Right lung (tissue), 5 donors: ENCODE results near the gene L2HGDH. TPM values are rescaled to one million over a fixed set of nuclear protein-coding genes. Genes with fewer than 3 reads are reported as not detected.

Experiments
- DNase-seq, 2 donors: peaks; one replicate each; pipeline ENCODE4 v3.0.0-alpha.2; 2013
- polyA plus RNA-seq, 5 donors: library from polyadenylated mRNA; unstranded; fragments of 120-200 nt; gene quantifications; one replicate each; pipeline versions ENCODE4 v1.2.1 to v1.2.3, GENCODE V29; 2013; ENCODE audit warnings: inconsistent platforms in 1 of 5, low replicate concordance in 1 of 5; ENCODE audit not compliant: insufficient read length in 5 of 5, insufficient read depth in 1 of 5

Gene L2HGDH
- polyA plus RNA-seq, 5 donors: 4.2 to 7.0 (median 5.8) TPM

DNA sequence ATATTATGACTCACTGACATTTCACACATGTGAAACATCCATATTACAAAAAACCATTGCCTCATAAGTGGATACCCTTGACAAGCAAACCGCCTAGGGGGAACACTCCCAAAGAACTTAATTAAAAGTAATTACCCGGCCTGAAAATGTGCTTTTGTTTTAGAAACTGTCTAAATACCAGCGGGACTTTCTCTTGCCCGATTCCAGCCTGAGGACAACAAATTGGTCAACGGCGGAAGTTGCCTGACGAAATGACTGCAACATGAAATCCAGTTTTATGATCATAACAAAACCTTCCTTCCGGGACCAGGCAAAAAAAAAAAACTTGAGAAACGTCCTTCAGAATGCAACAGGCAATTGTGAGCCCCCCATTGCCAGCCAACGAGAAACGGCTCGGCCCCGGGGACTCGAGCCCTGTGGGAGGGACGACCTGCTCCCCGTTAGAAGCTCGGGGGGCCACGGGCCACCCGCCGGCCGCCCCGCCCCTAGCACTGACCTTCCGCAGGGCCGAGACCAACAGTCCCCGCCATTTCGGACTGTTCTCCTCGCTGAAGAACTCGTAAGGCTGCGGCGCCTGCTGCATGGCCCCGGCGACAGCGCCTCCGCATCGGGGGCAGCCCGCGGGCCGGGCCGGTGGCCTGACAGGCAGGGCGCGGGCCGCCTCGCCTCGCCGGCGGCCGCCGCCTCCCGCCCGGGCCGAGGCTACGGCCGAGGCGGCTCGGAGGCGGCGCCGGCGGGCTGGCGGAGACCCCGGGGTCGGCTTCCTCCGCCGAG is 81.1 kb downstream of the L2HGDH start:
- DNase-seq: peak; percentile 68 to 71

DNA sequence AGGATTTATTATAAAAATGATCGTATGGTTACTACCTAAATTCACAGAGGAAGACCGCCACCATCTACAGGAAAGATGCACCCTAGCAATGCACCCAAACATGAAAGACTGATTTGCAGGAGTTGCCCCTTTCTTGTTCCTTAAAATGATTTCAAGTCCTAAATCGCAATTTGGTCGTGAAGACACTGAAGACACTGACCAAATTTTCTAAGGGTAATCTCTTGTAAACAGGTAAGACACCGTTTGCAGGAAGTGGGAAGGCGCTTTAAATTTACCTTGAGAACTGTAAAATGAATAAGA is 81.7 kb downstream of the L2HGDH start:
- DNase-seq: no peak

GRCh38 chr14:50229681-50230080 is 82.3 kb downstream of the L2HGDH start:
- DNase-seq: no peak

DNA sequence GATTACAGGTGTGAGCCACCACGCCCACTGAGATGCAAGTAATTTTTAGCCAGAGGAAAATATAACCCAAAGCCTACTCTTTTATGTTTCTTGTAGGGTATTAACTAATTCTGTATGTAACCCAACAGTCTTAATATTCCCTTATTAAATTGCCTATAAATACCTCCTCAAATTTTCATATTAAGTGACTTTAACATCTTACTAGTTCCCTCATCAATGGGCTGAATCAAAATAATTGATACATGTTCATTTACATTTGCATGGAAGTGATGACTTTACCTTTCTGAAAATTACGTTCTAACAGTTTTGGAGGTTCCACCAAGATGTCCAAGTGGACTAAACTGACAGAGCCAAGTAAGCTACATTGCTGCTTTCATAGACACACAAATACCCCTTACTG is 83.7 kb downstream of the L2HGDH start:
- DNase-seq: no peak

GRCh38 chr14:50225974-50226297 is 86.1 kb downstream of the L2HGDH start:
- no peak for DNase-seq

DNA sequence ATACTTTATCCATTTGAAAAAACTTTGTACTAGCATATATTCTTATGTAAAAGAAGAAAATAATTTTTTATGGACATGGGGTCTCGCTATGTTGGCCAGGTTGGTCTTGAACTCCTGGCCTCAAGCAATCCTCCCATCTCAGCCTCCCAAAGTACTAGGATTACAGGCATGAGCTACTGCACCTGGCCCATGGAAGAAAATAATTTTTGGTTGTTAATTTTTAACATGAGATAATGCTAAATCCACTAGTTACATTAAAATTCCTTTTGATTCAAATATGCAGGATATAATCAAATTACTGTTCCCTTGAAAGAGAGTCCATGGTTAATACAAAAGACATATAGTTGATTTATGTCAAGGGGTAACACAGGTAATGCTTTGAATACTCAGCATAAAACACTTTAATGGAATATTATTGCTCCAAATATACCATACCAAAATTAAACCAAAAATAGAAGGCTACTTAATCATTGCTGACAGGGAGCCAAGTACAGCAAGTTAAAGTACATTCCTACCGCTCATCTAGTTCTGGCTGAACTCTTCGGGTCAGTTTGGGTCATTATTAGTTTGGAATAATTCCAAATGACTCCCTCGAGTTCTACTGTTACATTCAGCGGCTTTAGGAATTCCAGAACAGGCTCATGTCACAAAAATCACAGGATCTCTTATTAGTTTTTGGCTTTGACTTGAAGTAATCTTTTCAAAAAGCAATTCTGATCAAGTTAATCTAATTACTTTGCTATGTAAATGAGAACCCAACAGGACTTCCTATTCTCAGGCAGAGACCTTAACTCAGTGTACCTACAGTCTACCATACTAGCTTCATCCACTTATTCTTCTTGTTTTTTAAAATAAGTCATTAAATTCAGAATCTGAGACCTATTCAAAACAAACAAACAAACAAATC is 86.7 kb downstream of the L2HGDH start:
- peak; percentile 36 to 46 for DNase-seq

GRCh38 chr14:50222055-50222613 is 89.9 kb downstream of the L2HGDH start:
- no peak for DNase-seq

- DNase-seq: no peak
These were observed 93.5 kb downstream of the L2HGDH start for GRCh38 chr14:50218501-50218900.

DNA sequence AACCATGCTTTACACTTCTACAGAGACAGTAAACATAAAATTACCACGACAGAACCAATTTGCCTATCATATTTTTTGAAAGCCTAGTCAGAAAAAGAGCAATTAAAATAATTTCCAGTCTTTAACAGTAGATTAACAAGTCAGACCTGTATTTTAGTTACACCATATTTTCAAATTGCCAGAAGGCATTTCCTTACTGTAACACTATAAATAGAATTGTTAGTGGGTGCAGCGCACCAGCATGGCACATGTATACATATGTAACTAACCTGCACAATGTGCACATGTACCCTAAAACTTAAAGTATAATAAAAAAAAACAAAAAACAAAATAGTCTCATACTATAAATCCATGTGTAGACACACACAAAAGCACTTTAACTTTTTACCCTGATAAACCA is 96.6 kb downstream of the L2HGDH start:
- DNase-seq: no peak

GRCh38 chr14:50213795-50214194 is 98.2 kb downstream of the L2HGDH start:
- DNase-seq: no peak

DNA sequence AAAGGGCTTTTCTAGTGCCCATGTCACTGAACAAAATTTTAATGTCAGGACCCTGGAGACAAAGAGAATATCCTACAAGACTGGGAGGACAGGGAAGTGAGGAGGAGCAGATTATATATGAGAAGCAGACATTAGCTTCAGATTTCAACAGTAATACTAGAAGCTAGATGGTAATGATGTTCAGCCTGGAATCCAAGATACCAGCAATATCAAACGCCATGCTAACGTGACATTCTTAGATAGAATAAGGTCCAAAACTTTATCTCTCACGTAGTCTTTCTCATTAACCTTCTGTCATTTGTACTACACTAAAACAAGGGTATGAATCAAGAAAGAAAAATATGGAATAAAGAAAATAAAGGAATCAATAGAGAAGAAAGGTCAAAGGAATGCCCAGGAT is 99.3 kb downstream of the L2HGDH start:
- no peak for DNase-seq

DNA sequence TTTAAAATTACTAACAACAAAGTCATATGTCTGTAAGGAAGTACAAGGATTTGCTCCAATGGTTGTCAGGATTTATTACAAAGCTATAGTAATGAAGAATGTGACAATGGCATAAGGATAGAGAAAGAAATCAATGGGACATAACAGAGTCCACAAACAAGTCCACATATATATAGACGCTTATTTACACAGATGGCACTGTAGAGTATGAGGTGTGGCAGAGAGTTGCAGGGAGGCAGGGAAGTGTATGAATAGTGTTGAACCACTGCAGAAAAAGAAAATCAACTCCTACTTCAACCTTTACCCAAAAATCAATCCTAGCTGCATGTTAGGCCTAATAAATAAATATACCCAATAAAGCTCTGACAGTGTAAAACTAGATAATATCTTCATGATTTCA is 102.0 kb downstream of the L2HGDH start:
- DNase-seq: no peak

DNA sequence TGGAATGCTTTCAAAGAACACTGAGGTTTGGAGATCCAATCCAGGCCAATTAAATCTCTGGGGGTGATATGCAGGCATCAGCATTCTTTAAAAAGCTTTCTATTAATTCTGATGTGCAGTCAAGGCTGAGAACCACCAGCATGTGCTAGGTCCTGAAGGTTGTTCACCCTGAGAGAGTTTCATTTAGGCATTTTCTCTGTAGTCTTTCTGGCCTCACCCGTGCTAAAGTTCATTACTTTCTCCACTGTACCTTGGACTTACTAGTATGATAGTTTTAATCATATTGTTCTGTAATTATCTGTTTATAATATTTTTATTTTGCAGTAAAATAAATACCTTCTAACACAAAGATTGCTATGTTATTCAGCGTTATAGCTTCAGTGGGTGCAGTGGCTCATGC is 113.5 kb downstream of the L2HGDH start:
- DNase-seq: no peak

- no peak for DNase-seq
These were observed 120.5 kb downstream of the L2HGDH start for GRCh38 chr14:50191499-50191898.

Other genes starting within 250 kb of the L2HGDH start
- gene VCPKMT, start 195.7 kb downstream of the L2HGDH start, polyA plus RNA-seq: 10 to 100 TPM; 14.0 to 20.3 (median 17.9) TPM
- 10 to 100 TPM; 26.7 to 42.3 (median 36.7) TPM for gene SOS2, start 80.7 kb downstream of the L2HGDH start, polyA plus RNA-seq
- 10 to 100 TPM; 18.0 to 27.3 (median 23.7) TPM for gene DMAC2L, start 95 bp upstream of the L2HGDH start, polyA plus RNA-seq
- 10 to 100 TPM in 4 of 5 donors, 1 to 10 TPM in 1; 9.8 to 14.8 (median 13.6) TPM for gene CDKL1, start 84.7 kb upstream of the L2HGDH start, polyA plus RNA-seq
- gene MAP4K5, start 220.3 kb upstream of the L2HGDH start, polyA plus RNA-seq: 10 to 100 TPM; 47.0 to 87.5 (median 66.8) TPM
- 10 to 100 TPM in 1 of 5 donors, 1 to 10 TPM in 4; 6.7 to 10.7 (median 8.3) TPM for gene ATL1, start 247.9 kb upstream of the L2HGDH start, polyA plus RNA-seq